ENCODE results near the gene BBLN.
"Not testable (repeated sequence)": the region's sequence is repeated elsewhere in the genome, so short reads cannot be mapped to it uniquely, and the experiment has no call there.

Gene BBLN

DNA sequence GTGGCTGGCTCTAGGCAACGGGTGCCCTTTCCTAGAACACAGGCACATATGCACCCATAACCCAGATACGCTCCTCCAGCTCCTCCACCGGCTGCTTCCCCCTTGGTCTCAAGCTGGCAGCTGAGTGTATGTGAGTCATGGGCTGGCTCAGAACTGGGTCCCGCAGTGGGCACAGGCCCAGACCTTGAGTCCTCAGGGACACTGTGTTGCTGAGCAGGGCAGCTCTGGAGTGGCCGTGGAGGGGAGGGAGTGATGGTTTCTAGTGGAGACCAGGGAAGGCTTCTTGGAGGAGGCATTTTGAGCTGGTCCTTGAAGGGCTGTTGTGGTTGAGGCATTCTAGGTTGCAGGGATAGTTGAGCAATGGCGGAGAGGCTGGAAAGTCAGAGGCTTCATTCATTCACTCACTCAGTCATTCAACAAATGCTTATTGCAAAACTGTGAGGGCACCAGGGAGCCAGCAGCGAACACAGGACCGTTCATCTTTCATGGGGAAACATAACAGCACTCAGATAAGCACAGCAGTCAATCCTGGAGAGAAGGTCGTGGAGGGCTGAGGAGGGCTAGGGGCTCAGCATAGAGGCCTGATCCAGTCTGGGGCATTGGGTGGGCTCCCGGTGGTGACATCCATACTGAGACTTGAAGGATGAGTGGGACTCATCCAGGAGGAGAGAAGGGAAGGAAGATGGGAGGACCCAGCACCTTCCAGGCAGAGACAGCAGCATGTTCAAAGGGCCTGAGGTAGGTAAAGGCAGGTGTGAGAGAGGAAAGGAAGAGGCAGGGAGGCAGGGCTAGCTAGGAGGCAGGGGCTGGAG is 2.4 kb downstream of the BBLN start:
- no peak for DNase-seq (ENCODE audit: low read depth in 3 of 3)

- DNase-seq (ENCODE audit: low read depth in 3 of 3), result no peak
Observed at GRCh38 chr9:128163027-128163515, 3.0 kb downstream of the BBLN start.

- no peak for DNase-seq (ENCODE audit: low read depth in 3 of 3)
Observed at GRCh38 chr9:128163523-128164306, 3.6 kb downstream of the BBLN start.

DNA sequence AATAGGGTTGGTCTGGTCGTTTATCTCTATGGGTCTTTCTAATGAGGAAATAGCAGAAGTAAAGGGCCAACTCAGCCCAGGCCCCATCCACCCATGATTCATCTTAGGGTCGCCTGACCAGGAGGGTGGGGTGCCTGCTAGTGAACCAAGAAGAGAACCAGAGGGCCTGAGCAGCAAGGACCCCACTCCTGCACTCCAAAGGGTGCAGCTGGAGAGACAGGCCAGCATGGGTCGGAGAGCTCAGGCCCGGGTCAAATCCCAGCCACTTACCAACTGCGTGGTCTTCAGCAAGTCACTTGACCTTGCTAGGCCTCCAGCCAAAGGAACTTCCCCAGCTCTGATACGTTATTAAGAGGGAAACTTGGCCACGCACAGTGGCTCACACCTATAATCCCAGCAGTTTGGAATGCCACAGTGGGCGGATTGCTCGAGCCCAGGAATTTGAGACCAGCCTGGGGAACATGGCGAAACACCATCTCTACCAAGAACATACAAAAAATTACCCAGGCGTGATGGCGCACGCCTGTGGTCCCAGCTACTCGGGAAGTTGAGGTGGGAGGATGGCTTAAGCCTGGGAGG is 4.3 kb downstream of the BBLN start:
- no peak for DNase-seq (ENCODE audit: low read depth in 3 of 3)

GRCh38 chr9:128166169-128166568 is 6.1 kb downstream of the BBLN start:
- no peak for DNase-seq (ENCODE audit: low read depth in 3 of 3)

DNA sequence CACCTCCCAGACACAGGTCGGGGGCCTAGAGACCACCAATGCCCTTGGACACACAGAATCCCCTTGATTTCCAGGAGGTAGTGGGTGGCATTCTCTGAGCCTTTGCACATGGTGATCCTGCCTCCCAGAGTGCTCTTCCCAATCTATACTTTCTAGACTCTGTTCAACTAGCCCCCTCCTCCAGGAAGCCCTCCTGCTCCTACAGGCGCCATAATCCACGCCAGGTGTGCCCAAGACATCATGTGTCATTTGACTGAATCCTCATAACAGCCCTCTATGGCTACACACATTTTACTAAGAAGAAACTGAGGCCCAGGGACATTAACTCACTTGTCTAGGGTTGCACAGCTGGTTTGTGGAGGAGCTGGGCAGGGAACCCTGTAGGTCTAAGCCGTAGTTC is 7.1 kb downstream of the BBLN start:
- no peak for DNase-seq (ENCODE audit: low read depth in 3 of 3)

GRCh38 chr9:128168731-128169308 is 8.8 kb downstream of the BBLN start:
- no peak for DNase-seq (ENCODE audit: low read depth in 3 of 3)

GRCh38 chr9:128169492-128169891 is 9.4 kb downstream of the BBLN start:
- no peak for DNase-seq (ENCODE audit: low read depth in 3 of 3)

DNA sequence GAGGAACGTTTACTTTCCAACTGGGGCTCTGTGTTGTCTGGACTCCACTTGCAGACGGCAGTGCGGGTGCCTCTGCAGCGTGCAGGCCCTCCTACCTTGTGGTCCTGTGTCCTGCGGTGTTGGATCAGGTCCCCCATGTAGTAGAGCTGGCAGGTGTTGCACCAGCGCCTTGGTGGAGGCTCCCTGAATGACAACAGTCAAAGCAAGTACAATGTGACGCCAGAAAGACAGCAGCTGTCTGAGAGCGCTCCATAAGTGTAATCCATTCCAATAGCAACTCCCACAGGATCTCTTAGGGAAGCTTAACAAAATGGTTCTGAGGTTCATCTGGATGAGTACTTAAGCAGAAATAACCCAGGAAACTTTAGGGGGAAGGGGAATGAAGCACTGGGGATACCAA is 9.9 kb downstream of the BBLN start:
- no peak for DNase-seq (ENCODE audit: low read depth in 3 of 3)

GRCh38 chr9:128174062-128174461 is 14.0 kb downstream of the BBLN start:
- DNase-seq (ENCODE audit: low read depth in 3 of 3), result no peak

DNA sequence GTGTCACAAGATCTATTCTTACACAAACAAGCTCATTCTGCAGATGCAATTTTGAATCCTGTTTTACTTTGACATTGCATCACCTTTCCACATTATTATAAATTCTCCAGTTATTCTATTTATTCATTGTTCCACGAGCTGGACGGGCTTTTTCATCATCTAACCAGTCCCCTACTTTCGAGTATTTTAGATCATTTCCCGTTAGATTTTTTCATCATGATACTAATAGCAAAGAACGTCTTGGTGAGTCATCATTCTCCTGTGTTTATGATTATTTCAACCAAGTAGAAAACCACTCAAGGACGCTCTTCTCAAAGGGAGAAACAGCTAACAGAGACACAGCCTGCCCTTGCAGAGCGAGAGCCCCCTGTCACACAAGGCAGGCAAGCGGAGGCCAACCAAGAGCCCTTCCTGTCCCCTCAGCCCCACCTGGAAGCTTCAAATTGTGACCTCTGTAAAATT is 15.1 kb downstream of the BBLN start:
- DNase-seq (ENCODE audit: low read depth in 3 of 3), result no peak

- no peak for DNase-seq (ENCODE audit: low read depth in 3 of 3)
Observed at GRCh38 chr9:128175726-128176125, 15.7 kb downstream of the BBLN start.

DNA sequence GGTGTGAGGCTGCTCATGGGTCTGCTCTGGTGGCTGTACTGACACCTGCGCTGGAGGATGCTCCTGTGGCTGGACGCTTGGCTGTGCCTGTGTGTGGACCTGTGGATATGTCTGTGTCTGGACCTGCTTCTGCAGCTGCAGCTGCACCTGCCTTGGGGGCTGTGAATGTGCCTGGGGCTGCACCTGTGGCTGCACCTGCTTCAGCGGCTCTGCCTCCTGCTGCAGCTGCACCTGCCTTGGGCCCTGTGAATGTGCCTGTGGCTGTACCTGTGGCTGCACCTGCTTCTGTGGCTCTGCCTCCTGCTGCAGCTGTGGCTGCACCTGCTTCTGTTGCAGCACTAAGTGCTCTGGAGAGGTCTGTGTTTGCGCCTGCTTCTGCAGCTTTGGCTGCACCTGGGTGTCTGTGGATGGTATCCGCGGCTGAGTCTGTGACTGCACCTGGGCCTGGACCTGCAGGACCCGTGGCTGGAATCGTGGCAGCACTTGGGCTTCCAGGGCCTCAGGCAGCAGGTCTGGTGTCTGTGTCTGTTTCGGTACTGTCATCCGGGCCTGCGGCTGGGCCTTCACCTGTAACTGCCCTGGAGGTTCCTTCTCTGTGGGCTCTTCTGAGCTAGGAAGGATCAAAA is 18.9 kb downstream of the BBLN start:
- DNase-seq (ENCODE audit: low read depth in 3 of 3), result no peak

GRCh38 chr9:128180001-128180400 is 19.9 kb downstream of the BBLN start:
- DNase-seq (ENCODE audit: low read depth in 3 of 3), result no peak

DNA sequence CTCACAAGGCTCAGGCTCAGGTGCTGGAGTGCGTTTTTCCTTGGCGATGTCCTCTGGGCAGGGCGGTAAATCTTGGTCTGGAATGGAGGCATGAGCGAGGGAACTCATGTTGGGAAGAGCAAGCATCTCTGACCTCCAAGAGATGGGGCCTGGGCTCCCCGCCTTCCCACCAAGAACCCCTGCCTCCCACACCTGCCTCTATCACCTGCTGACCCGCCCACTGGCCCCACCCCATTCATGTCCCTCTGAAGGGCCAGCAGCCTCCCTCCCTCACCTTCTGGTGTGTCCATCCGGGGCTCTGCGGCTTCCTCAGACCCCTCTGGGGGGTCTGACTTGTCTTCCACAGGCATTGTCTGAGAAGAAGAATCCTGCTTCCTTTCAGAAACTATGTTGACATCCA is 20.4 kb downstream of the BBLN start:
- no peak for DNase-seq (ENCODE audit: low read depth in 3 of 3)

DNA sequence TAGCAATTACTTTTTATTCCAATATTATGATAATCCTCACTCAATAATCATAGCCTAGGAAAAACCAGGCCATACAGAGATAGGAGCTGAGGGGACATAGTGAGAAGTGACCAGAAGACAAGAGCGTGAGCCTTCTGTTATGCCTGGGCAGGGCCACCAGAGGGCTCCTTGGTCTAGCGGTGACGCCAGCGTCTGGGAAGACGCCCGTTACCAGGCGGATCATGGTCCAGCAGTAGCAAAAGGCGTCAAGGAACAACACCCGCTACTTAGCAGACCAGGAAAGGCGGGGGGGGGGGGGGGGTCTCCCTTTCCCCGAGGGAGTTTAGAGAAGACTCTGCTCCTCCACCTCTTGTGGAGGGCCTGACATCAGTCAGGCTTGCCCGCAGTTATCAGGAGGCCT is 21.4 kb downstream of the BBLN start:
- not testable (repeated sequence) for DNase-seq (ENCODE audit: low read depth in 3 of 3)

GRCh38 chr9:128182893-128183588 is 23.0 kb downstream of the BBLN start:
- DNase-seq (ENCODE audit: low read depth in 3 of 3), result no peak

- no peak for DNase-seq (ENCODE audit: low read depth in 3 of 3)
Observed at GRCh38 chr9:128185979-128186965, 26.2 kb downstream of the BBLN start.

GRCh38 chr9:128187361-128187760 is 27.3 kb downstream of the BBLN start:
- DNase-seq (ENCODE audit: low read depth in 3 of 3), result no peak

DNA sequence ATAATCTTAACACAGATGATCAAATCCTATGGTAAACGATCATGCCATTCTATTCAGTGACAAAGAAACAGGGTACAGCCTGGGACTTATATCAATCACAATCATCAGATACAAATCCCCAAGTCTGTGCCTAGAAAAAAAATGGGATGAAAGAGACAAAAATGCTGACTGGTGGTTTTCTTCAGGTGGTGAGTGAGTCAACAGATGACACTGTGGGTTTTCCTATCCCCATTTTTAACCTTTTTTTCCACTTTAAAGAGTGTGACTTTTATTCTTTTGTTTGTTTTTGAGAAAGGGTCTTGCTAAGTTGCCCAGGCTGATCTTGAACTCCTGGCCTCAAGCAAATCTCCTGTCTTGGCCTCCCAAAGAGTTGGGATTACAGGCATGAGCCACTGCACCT is 28.1 kb downstream of the BBLN start:
- no peak for DNase-seq (ENCODE audit: low read depth in 3 of 3)

All from stimulated activated CD4-positive, alpha-beta T cell treated with anti-CD3 and anti-CD28 coated beads, TNF-alpha, amount 100 ng/mL, for 4 hours (primary cell).